RWPE2 (cell line): Measurements from ENCODE around the gene PSMD1.

Experiments
- ATAC-seq: fragments of 200-7000 bp; cut with Tn5 transposase; 3 replicates; pipeline ENCODE4 v1.9.1; 2021; ENCODE audit warnings: low read depth
- DNase-seq: peaks from one replicate; pipeline ENCODE4 v3.0.0-alpha.2; 2020; ENCODE audit warnings: low spot score
- H3K27ac ChIP-seq: fragments of 450-650 bp; 2 replicates; pipeline ENCODE4 v1.5.1; 2017; ENCODE audit warnings: mild to moderate bottlenecking; ENCODE audit not compliant: poor library complexity, severe bottlenecking
- H3K27me3 ChIP-seq: fragments of 250-450 bp; sonication (Bioruptor Pico); 2 replicates; pipeline ENCODE4 v1.5.1; 2021; ENCODE audit warnings: mild to moderate bottlenecking, moderate library complexity; ENCODE audit not compliant: insufficient read depth, poor library complexity, severe bottlenecking
- H3K36me3 ChIP-seq: fragments of 250-450 bp; sonication (Bioruptor Pico); 2 replicates; pipeline ENCODE4 v1.5.1; 2020; ENCODE audit warnings: low read depth, mild to moderate bottlenecking, moderate library complexity
- H3K4me1 ChIP-seq: fragments of 250-450 bp; sonication (Bioruptor Pico); 2 replicates; pipeline ENCODE4 v1.5.1; 2021; ENCODE audit warnings: mild to moderate bottlenecking, moderate library complexity; ENCODE audit not compliant: insufficient read depth, poor library complexity, severe bottlenecking
- H3K4me3 ChIP-seq: fragments of 250-450 bp; sonication (Bioruptor Pico); 2 replicates; pipeline ENCODE4 v1.5.1; 2021; ENCODE audit warnings: mild to moderate bottlenecking, moderate library complexity; ENCODE audit not compliant: severe bottlenecking
- H3K9me3 ChIP-seq: fragments of 250-450 bp; sonication (Bioruptor Pico); 2 replicates; pipeline ENCODE4 v1.5.1; 2021; ENCODE audit warnings: mild to moderate bottlenecking, moderate library complexity; ENCODE audit not compliant: severe bottlenecking
- TF ChIP-seq, protein P1 (sequence below): fragments of 450-650 bp; IDR thresholded peaks from one replicate; pipeline ENCODE4 v1.5.1; 2017; ENCODE audit warnings: mild to moderate bottlenecking, moderate library complexity; ENCODE audit not compliant: poor library complexity, severe bottlenecking

Gene PSMD1

DNA sequence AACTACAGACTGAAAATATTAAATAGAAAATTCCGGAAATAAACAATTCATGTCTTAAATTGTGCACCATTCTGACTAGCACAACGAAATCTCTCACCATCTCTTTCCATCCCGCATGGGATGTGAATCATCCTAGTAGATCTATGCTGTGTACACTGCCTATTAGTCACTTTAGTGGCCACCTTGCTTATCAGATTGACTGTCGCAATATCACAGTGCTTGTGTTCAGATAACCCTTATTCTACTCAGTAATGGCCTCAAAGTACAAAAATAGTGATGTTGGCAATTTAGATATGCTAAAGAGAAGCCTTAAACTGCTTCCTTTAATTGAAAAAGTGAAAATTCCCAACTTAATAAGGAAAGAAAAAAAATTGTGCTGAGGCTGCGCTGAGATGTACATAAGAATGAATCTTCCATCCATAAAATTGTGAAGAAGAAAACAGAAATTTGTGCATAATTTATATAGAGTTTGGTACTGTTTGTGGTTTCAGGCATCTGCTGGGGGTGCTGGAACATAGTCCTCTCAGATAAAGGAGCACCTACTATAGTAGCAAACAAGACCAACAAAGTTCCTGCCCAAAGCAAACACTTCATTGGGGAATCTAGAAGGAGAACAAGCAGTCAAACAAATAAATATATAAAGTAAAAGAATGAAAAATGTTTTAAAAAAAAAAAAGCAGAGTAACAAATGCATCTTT lies 12.0 kb downstream of the PSMD1 start:
- H3K4me1 ChIP-seq: peaks cover 4% of the 10 kb centered on the region
- no peaks in the 10 kb centered on the region for H3K9me3 ChIP-seq
- DNase-seq (no peak), ATAC-seq (peak; percentile 70; the same call in 2 of the 3 replicates)
- H3K4me3 ChIP-seq: no peak overlapping the region
- TF ChIP-seq, protein P1, sequence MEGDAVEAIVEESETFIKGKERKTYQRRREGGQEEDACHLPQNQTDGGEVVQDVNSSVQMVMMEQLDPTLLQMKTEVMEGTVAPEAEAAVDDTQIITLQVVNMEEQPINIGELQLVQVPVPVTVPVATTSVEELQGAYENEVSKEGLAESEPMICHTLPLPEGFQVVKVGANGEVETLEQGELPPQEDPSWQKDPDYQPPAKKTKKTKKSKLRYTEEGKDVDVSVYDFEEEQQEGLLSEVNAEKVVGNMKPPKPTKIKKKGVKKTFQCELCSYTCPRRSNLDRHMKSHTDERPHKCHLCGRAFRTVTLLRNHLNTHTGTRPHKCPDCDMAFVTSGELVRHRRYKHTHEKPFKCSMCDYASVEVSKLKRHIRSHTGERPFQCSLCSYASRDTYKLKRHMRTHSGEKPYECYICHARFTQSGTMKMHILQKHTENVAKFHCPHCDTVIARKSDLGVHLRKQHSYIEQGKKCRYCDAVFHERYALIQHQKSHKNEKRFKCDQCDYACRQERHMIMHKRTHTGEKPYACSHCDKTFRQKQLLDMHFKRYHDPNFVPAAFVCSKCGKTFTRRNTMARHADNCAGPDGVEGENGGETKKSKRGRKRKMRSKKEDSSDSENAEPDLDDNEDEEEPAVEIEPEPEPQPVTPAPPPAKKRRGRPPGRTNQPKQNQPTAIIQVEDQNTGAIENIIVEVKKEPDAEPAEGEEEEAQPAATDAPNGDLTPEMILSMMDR: no peak
- H3K27me3 ChIP-seq: no peaks in the 10 kb centered on the region
- H3K27ac ChIP-seq: no peak overlapping the region
- H3K36me3 ChIP-seq: peaks cover 100% of the 10 kb centered on the region

DNA sequence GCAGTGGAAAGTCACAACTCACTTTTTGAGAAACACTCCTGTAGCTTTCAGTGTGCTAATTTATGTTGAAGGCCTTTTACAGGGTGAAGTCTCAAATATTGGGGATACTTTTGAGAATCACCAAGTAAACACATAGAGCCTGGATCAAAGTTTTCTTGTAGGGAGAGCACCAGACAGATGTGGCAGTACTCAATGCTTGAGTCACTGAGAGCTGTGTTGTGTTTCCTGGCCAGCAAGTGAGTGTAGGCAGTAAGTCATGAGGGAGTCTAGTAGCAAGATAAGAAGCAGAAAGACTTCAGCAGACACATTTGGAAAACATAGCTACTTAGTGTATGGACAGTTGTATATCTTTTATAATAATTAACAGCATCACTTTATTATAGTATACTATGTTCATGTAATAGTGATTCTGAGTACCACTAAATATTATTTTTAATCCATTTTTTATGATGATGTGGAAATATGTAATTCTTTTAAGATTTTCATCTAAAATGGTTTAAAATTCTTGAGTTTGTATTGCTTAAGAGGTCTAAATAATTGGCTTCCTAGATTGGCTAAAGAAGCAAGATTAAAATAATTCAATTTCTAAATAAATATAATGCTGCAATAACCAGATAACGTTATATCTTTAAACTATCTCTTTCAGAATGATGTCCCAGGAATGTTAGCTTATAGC lies 12.8 kb downstream of the PSMD1 start:
- no peaks in the 10 kb centered on the region for H3K27me3 ChIP-seq
- peaks cover 4% of the 10 kb centered on the region for H3K4me1 ChIP-seq
- H3K36me3 ChIP-seq: peaks cover 100% of the 10 kb centered on the region
- no peaks in the 10 kb centered on the region for H3K9me3 ChIP-seq
- ATAC-seq (no peak), DNase-seq (no peak)
- no peak overlapping the region for H3K27ac ChIP-seq
- H3K4me3 ChIP-seq: no peak overlapping the region
- TF ChIP-seq, protein P1: no peak

DNA sequence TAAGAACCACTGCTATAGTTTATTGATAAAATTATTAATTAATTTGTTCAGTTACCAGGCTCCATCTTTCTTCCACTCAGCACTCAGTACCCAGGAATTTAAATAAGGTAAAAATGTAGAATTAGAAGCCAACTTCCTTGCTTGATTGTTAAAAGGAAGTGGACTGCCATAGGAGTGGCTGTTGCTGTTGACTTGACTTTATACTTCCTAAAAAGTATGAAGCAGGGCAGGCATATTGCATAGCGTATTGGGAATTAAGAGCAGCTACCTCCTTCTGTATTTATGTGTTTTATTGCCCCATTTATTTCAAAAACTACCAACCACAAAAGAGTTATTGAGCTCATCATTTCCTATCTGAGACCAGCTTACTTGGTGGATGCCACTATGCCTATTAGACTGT lies 27.9 kb downstream of the PSMD1 start:
- H3K9me3 ChIP-seq: no peaks in the 10 kb centered on the region
- TF ChIP-seq, protein P1: no peak
- DNase-seq: no peak

DNA sequence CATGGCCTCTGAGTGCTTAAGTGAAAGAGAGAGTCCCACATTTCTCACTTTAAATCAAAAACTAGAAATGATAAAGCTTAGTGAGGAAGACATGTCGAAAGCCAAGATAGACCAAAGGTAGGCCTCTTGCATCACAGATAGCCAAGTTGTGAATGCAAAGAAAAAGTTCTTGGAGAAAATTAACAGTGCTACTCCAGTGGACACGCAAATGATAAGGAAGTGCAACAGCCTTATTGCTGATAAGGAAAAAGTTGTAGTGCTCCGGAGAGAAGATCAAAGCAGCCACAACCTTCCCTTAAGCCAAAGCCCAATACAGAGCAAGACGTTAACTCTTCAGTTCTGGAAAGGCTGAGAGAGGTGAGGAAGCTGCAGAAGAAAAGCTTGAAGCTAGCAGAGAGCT lies 32.1 kb downstream of the PSMD1 start:
- DNase-seq (no peak), ATAC-seq (no peak)
- Histone ChIP-seq H3K27me3 (no peaks in the 10 kb centered on the region), H3K36me3 (peaks cover 79% of the 10 kb centered on the region), H3K4me1 (no peaks in the 10 kb centered on the region), H3K27ac (no peak overlapping the region), H3K9me3 (no peaks in the 10 kb centered on the region), H3K4me3 (no peak overlapping the region)
- TF ChIP-seq, protein P1: no peak

More for the DNA sequence above, 27.9 kb downstream of the PSMD1 start:
- H3K4me3 ChIP-seq: no peak overlapping the region
- peaks cover 91% of the 10 kb centered on the region for H3K36me3 ChIP-seq
- H3K4me1 ChIP-seq: no peaks in the 10 kb centered on the region
- no peak for ATAC-seq
- no peaks in the 10 kb centered on the region for H3K27me3 ChIP-seq
- no peak overlapping the region for H3K27ac ChIP-seq

DNA sequence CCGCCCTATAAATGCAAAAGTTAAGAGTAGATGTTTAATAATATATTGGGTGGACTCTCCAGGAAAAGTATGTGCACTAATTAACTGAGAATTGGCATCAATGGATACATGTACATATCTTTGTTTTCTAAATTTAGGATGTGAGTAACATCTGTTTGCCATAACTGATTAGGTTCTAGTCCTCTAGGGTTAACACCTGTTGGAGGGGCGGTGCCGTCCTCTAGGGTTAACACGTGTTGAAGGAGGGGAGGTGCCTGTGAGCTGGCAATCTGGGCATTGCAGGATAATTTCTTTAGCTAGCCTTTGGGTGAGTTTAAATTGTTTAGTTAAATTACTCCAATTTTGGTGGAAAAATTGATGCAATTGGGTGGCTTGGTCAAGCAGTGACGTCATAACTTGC lies 37.3 kb downstream of the PSMD1 start:
- Histone ChIP-seq H3K27me3 (no peaks in the 10 kb centered on the region), H3K9me3 (no peaks in the 10 kb centered on the region), H3K4me3 (no peak overlapping the region), H3K27ac (no peak overlapping the region), H3K36me3 (peaks cover 58% of the 10 kb centered on the region), H3K4me1 (no peaks in the 10 kb centered on the region)
- DNase-seq (no peak), ATAC-seq (no peak)
- TF ChIP-seq, protein P1: no peak
